Measurements from ENCODE around the gene HERC6.
"Not testable (repeated sequence)": the region's sequence is repeated elsewhere in the genome, so short reads cannot be mapped to it uniquely, and the experiment has no call there.

- not testable (repeated sequence) for TF ChIP-seq CTCF (conservative IDR thresholded peaks at IDR 0.05); EZH2 (IDR thresholded peaks at IDR 0.05; ENCODE audit: low read depth)
Observed at GRCh38 chr4:88448211-88448765, 69.6 kb downstream of the HERC6 start.
